H9 (cell line): ENCODE measurements around the gene MAP3K2. TPM values are rescaled to one million over a fixed set of nuclear protein-coding genes. Genes with fewer than 3 reads are reported as not detected.

Source experiments
- DNase-seq: peaks from one replicate; pipeline ENCODE4 v3.0.0-alpha.2; 2017
- H2AFZ ChIP-seq: one replicate; pipeline ENCODE4 v1.6.1; 2013; ENCODE audit warnings: mild to moderate bottlenecking, low read length, control low read depth, moderate library complexity
- H2AK5ac ChIP-seq: 2 replicates; pipeline ENCODE4 v1.6.1; 2013; ENCODE audit warnings: low read length, control low read depth, mixed read lengths; ENCODE audit not compliant: insufficient read length
- H2BK120ac ChIP-seq: one replicate; pipeline ENCODE4 v1.6.1; 2013; ENCODE audit warnings: low read depth, mild to moderate bottlenecking, low read length, control low read depth, inconsistent platforms; ENCODE audit not compliant: poor library complexity, severe bottlenecking
- H2BK12ac ChIP-seq: 2 replicates; pipeline ENCODE4 v1.6.1; 2013; ENCODE audit warnings: low read length, control low read depth, mixed read lengths, low read depth; ENCODE audit not compliant: insufficient read length
- H2BK15ac ChIP-seq: 2 replicates; pipeline ENCODE4 v1.6.1; 2013; ENCODE audit warnings: low read depth, low read length, control low read depth
- H2BK20ac ChIP-seq: one replicate; pipeline ENCODE4 v1.6.1; 2013; ENCODE audit warnings: low read depth, mild to moderate bottlenecking, low read length, control low read depth, inconsistent platforms; ENCODE audit not compliant: poor library complexity, severe bottlenecking
- H2BK5ac ChIP-seq: 2 replicates; pipeline ENCODE4 v1.6.1; 2013; ENCODE audit warnings: low read length, control low read depth, mixed read lengths; ENCODE audit not compliant: insufficient read length
- H3K14ac ChIP-seq: 2 replicates; pipeline ENCODE4 v1.6.1; 2013; ENCODE audit warnings: low read length, control low read depth; ENCODE audit not compliant: insufficient read depth
- H3K18ac ChIP-seq: 2 replicates; pipeline ENCODE4 v1.6.1; 2013; ENCODE audit warnings: low read depth, mild to moderate bottlenecking, mixed read lengths, low read length, control low read depth; ENCODE audit not compliant: insufficient read length
- H3K23ac ChIP-seq: 2 replicates; pipeline ENCODE4 v1.6.1; 2013; ENCODE audit warnings: low read length, control low read depth, mixed read lengths, low read depth; ENCODE audit not compliant: insufficient read length
- H3K23me2 ChIP-seq: 2 replicates; pipeline ENCODE4 v1.6.1; 2013; ENCODE audit warnings: low read depth, mild to moderate bottlenecking, mixed read lengths, low read length, control low read depth; ENCODE audit not compliant: insufficient read length, poor library complexity, severe bottlenecking
- H3K27ac ChIP-seq: 2 replicates; pipeline ENCODE4 v1.5.1; 2013; ENCODE audit warnings: low read length, control low read depth, mixed read lengths, low read depth; ENCODE audit not compliant: insufficient read length
- H3K27me3 ChIP-seq: 2 replicates; pipeline ENCODE4 v1.6.1; 2013; ENCODE audit warnings: low read length, control low read depth, inconsistent platforms; ENCODE audit not compliant: insufficient read depth
- H3K4ac ChIP-seq: 2 replicates; pipeline ENCODE4 v1.6.1; 2013; ENCODE audit warnings: low read depth, mild to moderate bottlenecking, control low read depth, inconsistent platforms, low read length, moderate library complexity
- H3K4me1 ChIP-seq: 2 replicates; pipeline ENCODE4 v1.6.1; 2013; ENCODE audit warnings: low read length, control low read depth, inconsistent platforms; ENCODE audit not compliant: insufficient read depth
- H3K4me2 ChIP-seq: 2 replicates; pipeline ENCODE4 v1.6.1; 2013; ENCODE audit warnings: low read length, control low read depth, mixed read lengths; ENCODE audit not compliant: insufficient read length, insufficient read depth
- H3K56ac ChIP-seq: 2 replicates; pipeline ENCODE4 v1.6.1; 2013; ENCODE audit warnings: low read depth, mild to moderate bottlenecking, mixed read lengths, low read length, control low read depth; ENCODE audit not compliant: insufficient read length
- H3K79me1 ChIP-seq: 2 replicates; pipeline ENCODE4 v1.6.1; 2013; ENCODE audit warnings: low read depth, mild to moderate bottlenecking, moderate library complexity, low read length, control low read depth, inconsistent platforms; ENCODE audit not compliant: insufficient read depth, poor library complexity, severe bottlenecking
- H3K79me2 ChIP-seq: 2 replicates; pipeline ENCODE4 v1.6.1; 2013; ENCODE audit warnings: low read length, control low read depth, inconsistent platforms; ENCODE audit not compliant: insufficient read depth
- H3K9ac ChIP-seq: 2 replicates; pipeline ENCODE4 v1.6.1; 2013; ENCODE audit warnings: low read length, control low read depth, mixed read lengths; ENCODE audit not compliant: insufficient read length; ENCODE audit errors: extremely low read depth
- H3K9me3 ChIP-seq: one replicate; pipeline ENCODE4 v1.6.1; 2013; ENCODE audit warnings: low read depth, low read length, inconsistent platforms; ENCODE audit not compliant: control insufficient read depth
- H3T11ph ChIP-seq: one replicate; pipeline ENCODE4 v1.6.1; 2013; ENCODE audit warnings: mild to moderate bottlenecking, low read length, control low read depth, inconsistent platforms
- H4K20me1 ChIP-seq: one replicate; pipeline ENCODE4 v1.6.1; 2013; ENCODE audit not compliant: control insufficient read depth, insufficient read length, insufficient read depth
- H4K5ac ChIP-seq: 2 replicates; pipeline ENCODE4 v1.6.1; 2013; ENCODE audit warnings: low read depth, mild to moderate bottlenecking, mixed read lengths, low read length, control low read depth; ENCODE audit not compliant: insufficient read length
- H4K8ac ChIP-seq: replicated peaks from 2 replicates; pipeline ENCODE4 v1.6.1; 2013; ENCODE audit warnings: low read length, control low read depth, mixed read lengths, low read depth; ENCODE audit not compliant: insufficient read length
- H4K91ac ChIP-seq: 2 replicates; pipeline ENCODE4 v1.6.1; 2013; ENCODE audit warnings: low read depth, mild to moderate bottlenecking, moderate library complexity, mixed read lengths, low read length, control low read depth; ENCODE audit not compliant: insufficient read length
- H3K27ac Mint-ChIP-seq, 3 experiments: 2 replicates in 2 of 3; 3 replicates in 1 of 3; pipeline ENCODE4 v1.8.0; 2020 to 2021; ENCODE audit warnings: mixed read lengths in 3 of 3, mild to moderate bottlenecking in 1 of 3, moderate library complexity in 1 of 3
- H3K27me3 Mint-ChIP-seq: 2 replicates; pipeline ENCODE4 v1.8.0; 2021; ENCODE audit warnings: low read depth, mild to moderate bottlenecking, moderate library complexity, mixed read lengths
- H3K36me3 Mint-ChIP-seq, 3 experiments: 2 replicates in 2 of 3; 3 replicates in 1 of 3; pipeline ENCODE4 v1.8.0; 2020 to 2021; ENCODE audit warnings: low read depth in 3 of 3, mixed read lengths in 3 of 3; ENCODE audit not compliant: insufficient read depth in 1 of 3
- H3K4me1 Mint-ChIP-seq, 2 experiments: 2 replicates each; pipeline ENCODE4 v1.8.0; 2020; ENCODE audit warnings: mixed read lengths in 2 of 2
- H3K4me3 Mint-ChIP-seq, 2 experiments: 2 replicates in 1 of 2; 3 replicates in 1 of 2; pipeline ENCODE4 v1.8.0; 2020 to 2021; ENCODE audit warnings: mild to moderate bottlenecking in 2 of 2, mixed read lengths in 2 of 2, moderate library complexity in 1 of 2
- H3K9me3 Mint-ChIP-seq, 2 experiments: 2 replicates in 1 of 2; 3 replicates in 1 of 2; pipeline ENCODE4 v1.8.0; 2020; ENCODE audit warnings: mild to moderate bottlenecking in 2 of 2, mixed read lengths in 2 of 2, moderate library complexity in 1 of 2
- CTCF ChIP-seq: fragments of 200-600 bp; sonication (generic); conservative IDR thresholded peaks from 3 replicates; pipeline ENCODE4 v1.8.0; 2021; ENCODE audit warnings: antibody characterized with exemption, mild to moderate bottlenecking
- WGBS: extraction: QIAGEN DNeasy Blood & Tissue Kit; methylation state at CpG from one replicate; pipeline ENCODE4 v1.1.7; 2013; ENCODE audit warnings: missing lambda C conversion rate, low lambda C conversion rate, mixed read lengths; ENCODE audit not compliant: insufficient read length; ENCODE audit errors: extremely low coverage; 5-methylcytosine and 5-hydroxymethylcytosine counted together
- total RNA-seq: library from RNA; stranded (reverse); gene quantifications from 2 replicates; pipeline ENCODE4 v1.2.1, GENCODE V29; 2021

MAP3K2 gene
- total RNA-seq, 1 experiment from 2014 or later, result 25.8 TPM

DNA sequence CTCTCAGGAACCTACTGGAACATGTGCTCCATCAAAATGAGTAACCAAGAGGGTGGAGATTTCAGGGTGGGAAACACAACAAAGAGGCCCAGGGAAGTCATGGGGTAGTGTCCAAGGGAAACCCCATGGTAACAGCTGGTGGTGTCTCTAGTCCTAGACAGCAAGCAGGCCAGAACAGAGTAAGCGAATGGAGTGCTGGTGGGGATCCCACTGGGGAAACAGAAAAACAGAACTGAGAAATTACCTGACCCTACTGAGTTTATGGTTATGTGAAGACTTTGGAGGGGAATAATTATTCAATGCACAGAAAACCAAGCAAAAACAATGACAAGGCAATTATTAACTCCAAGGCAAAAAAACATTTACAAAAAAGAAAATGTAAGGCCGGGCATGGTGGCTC is 110.7 kb downstream of the MAP3K2 start:
- H3K18ac ChIP-seq, result no peak overlapping the region
- H3K27ac Mint-ChIP-seq, result peak overlapping the region in 2 of 3 experiments; percentile 33 to 66; a peak in 1 of 7 replicates
- H3K79me1 ChIP-seq, result peaks cover 7% of the 10 kb centered on the region
- H3K23me2 ChIP-seq, result no peaks in the 10 kb centered on the region
- H3K4me1 Mint-ChIP-seq, result no peaks in the 10 kb centered on the region
- H3K4me2 ChIP-seq, result no peak overlapping the region
- WGBS, result no CpG with 5 or more reads among the region's 2 CpGs
- no peak overlapping the region for H2BK12ac ChIP-seq
- no peaks in the 10 kb centered on the region for H3K4me1 ChIP-seq
- no peak overlapping the region for H3K56ac ChIP-seq
- no peaks in the 10 kb centered on the region for H3K27me3 Mint-ChIP-seq
- H3K14ac ChIP-seq, result no peak overlapping the region
- H4K5ac ChIP-seq, result no peak overlapping the region
- no peak overlapping the region for H3T11ph ChIP-seq
- no peak overlapping the region for H2BK5ac ChIP-seq
- H3K4ac ChIP-seq, result no peak overlapping the region
- no peaks in the 10 kb centered on the region for H3K27me3 ChIP-seq
- H4K20me1 ChIP-seq, result no peaks in the 10 kb centered on the region
- no peaks in the 10 kb centered on the region for H3K9me3 Mint-ChIP-seq
- H4K91ac ChIP-seq, result no peak overlapping the region
- H3K23ac ChIP-seq, result no peak overlapping the region
- no peak for TF ChIP-seq CTCF
- 0 out of 2 replicates have a peak, but pooled peaks cover 3% of the 10 kb centered on the region for H3K79me2 ChIP-seq
- H2AFZ ChIP-seq, result no peak overlapping the region
- DNase-seq, result no peak
- H3K27ac ChIP-seq, result no peak overlapping the region
- H2BK15ac ChIP-seq, result no peak overlapping the region
- H2AK5ac ChIP-seq, result no peak overlapping the region
- H2BK20ac ChIP-seq, result no peak overlapping the region
- no peak overlapping the region for H2BK120ac ChIP-seq
- H3K36me3 Mint-ChIP-seq, result peaks cover 50 to 94% (median 92%) of the 10 kb centered on the region in 3 experiments
- no peak overlapping the region for H4K8ac ChIP-seq
- H3K9me3 ChIP-seq, result no peaks in the 10 kb centered on the region
- H3K4me3 Mint-ChIP-seq, result no peak overlapping the region
- H3K9ac ChIP-seq, result no peak overlapping the region
